DOHH2 (cell line): ENCODE data around the gene RYR2.

Experiments
- EZH2phosphoT487 ChIP-seq: fragments of 200-600 bp; sonication (generic); IDR thresholded peaks from 2 replicates; pipeline ENCODE4 v1.6.1; 2017; ENCODE audit warnings: borderline replicate concordance, mild to moderate bottlenecking, antibody characterized with exemption, low read length, moderate library complexity, mixed read lengths
- TF ChIP-seq, protein P1 (sequence below): fragments of 200-600 bp; sonication (generic); IDR thresholded peaks from one replicate; pipeline ENCODE4 v1.5.1; 2014; ENCODE audit warnings: antibody characterized with exemption, mild to moderate bottlenecking, low read depth, low read length; ENCODE audit not compliant: poor library complexity, severe bottlenecking

- TF ChIP-seq, protein P1, sequence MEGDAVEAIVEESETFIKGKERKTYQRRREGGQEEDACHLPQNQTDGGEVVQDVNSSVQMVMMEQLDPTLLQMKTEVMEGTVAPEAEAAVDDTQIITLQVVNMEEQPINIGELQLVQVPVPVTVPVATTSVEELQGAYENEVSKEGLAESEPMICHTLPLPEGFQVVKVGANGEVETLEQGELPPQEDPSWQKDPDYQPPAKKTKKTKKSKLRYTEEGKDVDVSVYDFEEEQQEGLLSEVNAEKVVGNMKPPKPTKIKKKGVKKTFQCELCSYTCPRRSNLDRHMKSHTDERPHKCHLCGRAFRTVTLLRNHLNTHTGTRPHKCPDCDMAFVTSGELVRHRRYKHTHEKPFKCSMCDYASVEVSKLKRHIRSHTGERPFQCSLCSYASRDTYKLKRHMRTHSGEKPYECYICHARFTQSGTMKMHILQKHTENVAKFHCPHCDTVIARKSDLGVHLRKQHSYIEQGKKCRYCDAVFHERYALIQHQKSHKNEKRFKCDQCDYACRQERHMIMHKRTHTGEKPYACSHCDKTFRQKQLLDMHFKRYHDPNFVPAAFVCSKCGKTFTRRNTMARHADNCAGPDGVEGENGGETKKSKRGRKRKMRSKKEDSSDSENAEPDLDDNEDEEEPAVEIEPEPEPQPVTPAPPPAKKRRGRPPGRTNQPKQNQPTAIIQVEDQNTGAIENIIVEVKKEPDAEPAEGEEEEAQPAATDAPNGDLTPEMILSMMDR: no peak
- TF ChIP-seq EZH2phosphoT487: no peak
Measured at GRCh38 chr1:237711281-237711680, 669.3 kb downstream of the RYR2 start.
